Central memory CD8-positive, alpha-beta T cell (primary cell): ENCODE measurements around the gene LRRC72.
"Not testable (repeated sequence)": the region's sequence is repeated elsewhere in the genome, so short reads cannot be mapped to it uniquely, and the experiment has no call there.

Experiments
- ATAC-seq: fragments of 150-1000 bp; cut with Tn5 transposase; replicated peaks from 2 replicates; pipeline ENCODE4 v1.10.0; 2022; ENCODE audit warnings: mild to moderate bottlenecking, moderate FRiP score, moderate number of reproducible peaks; ENCODE audit not compliant: poor library complexity, severe bottlenecking; ENCODE audit errors: extremely low read depth
- DNase-seq, 2 donors: peaks; one replicate each; pipeline ENCODE4 v3.0.0; 2021; ENCODE audit warnings: low spot score in 2 of 2
- H3K27ac Mint-ChIP-seq: one replicate; pipeline ENCODE4 v1.8.0; 2022; ENCODE audit warnings: low read depth, mild to moderate bottlenecking, moderate library complexity, mixed read lengths
- H3K27me3 Mint-ChIP-seq: one replicate; pipeline ENCODE4 v1.8.0; 2022; ENCODE audit warnings: mixed read lengths
- H3K36me3 Mint-ChIP-seq: one replicate; pipeline ENCODE4 v1.8.0; 2022; ENCODE audit warnings: mild to moderate bottlenecking, moderate library complexity, mixed read lengths; ENCODE audit not compliant: insufficient read depth
- H3K4me1 Mint-ChIP-seq: one replicate; pipeline ENCODE4 v1.8.0; 2022; ENCODE audit warnings: mixed read lengths
- H3K4me3 Mint-ChIP-seq: one replicate; pipeline ENCODE4 v1.8.0; 2022; ENCODE audit warnings: mild to moderate bottlenecking, moderate library complexity, mixed read lengths
- H3K9me3 Mint-ChIP-seq: one replicate; pipeline ENCODE4 v1.8.0; 2022; ENCODE audit warnings: mixed read lengths

LRRC72 gene

DNA sequence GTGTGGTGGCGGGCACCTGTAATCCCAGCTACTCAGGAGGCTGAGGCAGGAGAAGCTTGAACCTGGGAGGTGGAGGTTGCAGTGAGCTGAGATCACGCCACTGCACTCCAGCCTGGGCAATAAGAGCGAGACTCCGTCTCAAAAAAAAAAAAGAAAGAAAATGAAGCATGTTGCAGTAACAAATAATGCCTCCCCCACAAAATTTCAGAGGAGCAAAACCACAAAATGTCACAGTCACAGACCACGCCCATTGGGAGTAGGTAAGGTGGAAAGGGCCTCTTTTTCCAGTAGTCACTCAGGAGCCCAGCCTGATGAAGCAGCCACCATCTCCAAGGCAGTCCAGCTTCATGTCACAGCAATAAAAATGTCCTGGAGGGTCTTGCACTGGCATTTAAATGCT is 20.2 kb upstream of the LRRC72 start:
- H3K27me3 Mint-ChIP-seq, result peaks cover 26% of the 10 kb centered on the region
- H3K9me3 Mint-ChIP-seq, H3K27ac Mint-ChIP-seq, DNase-seq, H3K36me3 Mint-ChIP-seq, ATAC-seq, H3K4me1 Mint-ChIP-seq, H3K4me3 Mint-ChIP-seq: not testable (repeated sequence)

DNA sequence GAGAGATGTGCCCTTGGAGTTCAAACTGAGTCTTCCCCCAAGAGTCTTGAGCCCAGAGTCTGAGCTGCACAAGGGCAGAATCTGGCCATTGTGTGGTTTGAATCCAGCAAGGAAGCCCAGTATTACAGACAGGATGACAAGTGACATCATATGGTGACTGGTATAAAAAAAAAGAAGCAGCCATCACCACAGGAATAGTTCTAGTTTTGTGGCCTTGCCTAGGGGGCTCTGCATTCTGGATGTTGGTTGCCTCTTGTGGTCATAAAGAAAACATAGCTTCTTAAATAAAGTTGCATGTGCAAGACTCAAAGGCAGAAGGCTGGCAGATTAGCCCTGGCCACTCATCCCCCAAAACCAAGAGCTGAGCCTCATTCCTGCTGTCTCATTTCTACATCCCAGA is 16.8 kb upstream of the LRRC72 start:
- Mint-ChIP-seq H3K4me1 (no peaks in the 10 kb centered on the region), H3K9me3 (no peaks in the 10 kb centered on the region), H3K27ac (no peak overlapping the region), H3K4me3 (no peak overlapping the region), H3K27me3 (peaks cover 6% of the 10 kb centered on the region), H3K36me3 (peaks cover 2% of the 10 kb centered on the region)
- ATAC-seq (no peak), DNase-seq (no peak)

DNA sequence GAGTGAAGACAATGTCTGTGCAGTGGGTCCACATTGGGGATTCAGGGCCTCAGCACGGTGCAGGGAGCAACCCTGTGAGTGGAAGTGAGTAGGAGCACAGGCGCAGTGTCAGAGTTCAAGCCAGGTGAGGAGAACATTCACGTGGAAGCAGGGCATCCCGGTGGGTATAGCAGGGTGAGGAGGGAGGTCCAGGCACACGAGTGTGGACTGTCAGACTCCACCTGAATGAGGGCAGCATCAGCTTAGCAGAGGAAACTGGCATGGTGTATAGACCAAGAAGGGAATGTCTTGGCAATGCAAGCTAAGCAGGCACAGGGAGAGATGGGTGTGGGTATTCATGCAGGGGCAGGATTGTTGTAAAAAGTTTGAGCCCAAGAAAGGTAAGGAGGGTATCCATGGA is 15.3 kb upstream of the LRRC72 start:
- Mint-ChIP-seq H3K4me1 (no peaks in the 10 kb centered on the region), H3K27ac (no peak overlapping the region), H3K27me3 (peaks cover 6% of the 10 kb centered on the region), H3K4me3 (no peak overlapping the region), H3K9me3 (no peaks in the 10 kb centered on the region), H3K36me3 (peaks cover 2% of the 10 kb centered on the region)
- ATAC-seq (no peak), DNase-seq (no peak)

GRCh38 chr7:16512097-16512496 is 14.5 kb upstream of the LRRC72 start:
- Mint-ChIP-seq H3K27ac (no peak overlapping the region), H3K27me3 (peaks cover 6% of the 10 kb centered on the region)

DNA sequence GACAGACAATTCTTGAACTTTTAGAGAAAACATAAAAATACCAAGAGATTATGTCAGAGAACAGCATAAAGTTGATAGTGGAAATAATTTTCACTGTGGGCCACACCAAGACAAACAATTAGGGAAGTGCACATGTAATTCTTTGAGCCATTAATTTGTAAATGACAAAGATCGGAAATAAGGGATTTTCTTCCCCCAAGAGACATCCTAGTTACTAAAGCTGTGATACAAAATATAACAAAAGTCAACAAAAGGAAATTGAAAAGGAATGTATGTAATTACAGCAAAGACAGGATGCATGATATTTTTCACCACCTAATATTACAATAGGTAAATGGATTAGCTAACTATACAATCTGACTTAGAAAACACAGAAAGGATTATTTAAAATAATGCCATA is 12.4 kb upstream of the LRRC72 start:
- ATAC-seq, result no peak

More at GRCh38 chr7:16512097-16512496, 14.5 kb upstream of the LRRC72 start:
- no peak overlapping the region for H3K4me3 Mint-ChIP-seq
- H3K36me3 Mint-ChIP-seq, result peaks cover 2% of the 10 kb centered on the region
- H3K4me1 Mint-ChIP-seq, result no peaks in the 10 kb centered on the region
- ATAC-seq (no peak), DNase-seq (no peak)
- H3K9me3 Mint-ChIP-seq, result no peaks in the 10 kb centered on the region

DNA sequence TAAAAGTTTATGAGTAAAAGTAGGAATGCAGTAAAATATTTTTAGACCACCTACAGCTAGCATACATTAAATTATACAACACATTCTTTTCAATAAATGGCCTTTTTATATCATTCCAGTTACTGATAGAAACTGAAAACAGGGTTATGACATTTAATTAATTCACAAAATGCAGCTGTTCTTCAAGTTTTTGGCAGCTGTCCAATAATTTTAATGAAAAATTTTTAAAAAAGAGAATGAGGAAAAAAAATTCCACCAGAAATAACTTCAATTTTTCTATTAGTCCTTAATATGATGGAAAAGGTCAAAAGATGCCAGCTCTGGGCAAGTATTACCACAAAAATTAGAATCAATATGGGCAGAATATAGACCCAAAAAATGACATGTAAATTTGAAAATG is 11.9 kb upstream of the LRRC72 start:
- no peak overlapping the region for H3K4me3 Mint-ChIP-seq
- H3K27me3 Mint-ChIP-seq, result no peaks in the 10 kb centered on the region
- H3K9me3 Mint-ChIP-seq, result no peaks in the 10 kb centered on the region
- H3K27ac Mint-ChIP-seq, result no peak overlapping the region
- DNase-seq (no peak), ATAC-seq (no peak)
- no peaks in the 10 kb centered on the region for H3K4me1 Mint-ChIP-seq
- peaks cover 2% of the 10 kb centered on the region for H3K36me3 Mint-ChIP-seq

More for the DNA sequence above, 12.4 kb upstream of the LRRC72 start:
- no peak overlapping the region for H3K27ac Mint-ChIP-seq
- no peaks in the 10 kb centered on the region for H3K9me3 Mint-ChIP-seq
- peaks cover 2% of the 10 kb centered on the region for H3K36me3 Mint-ChIP-seq
- H3K4me3 Mint-ChIP-seq, result no peak overlapping the region
- no peaks in the 10 kb centered on the region for H3K27me3 Mint-ChIP-seq
- no peaks in the 10 kb centered on the region for H3K4me1 Mint-ChIP-seq
- DNase-seq, result no peak

GRCh38 chr7:16515785-16516685 is 10.6 kb upstream of the LRRC72 start:
- no peak overlapping the region for H3K27ac Mint-ChIP-seq
- H3K36me3 Mint-ChIP-seq, result peaks cover 2% of the 10 kb centered on the region
- H3K4me1 Mint-ChIP-seq, result no peaks in the 10 kb centered on the region
- DNase-seq, result no peak
- no peaks in the 10 kb centered on the region for H3K9me3 Mint-ChIP-seq
- no peak overlapping the region for H3K4me3 Mint-ChIP-seq
- H3K27me3 Mint-ChIP-seq, result peaks cover under 1% of the 10 kb centered on the region
- ATAC-seq, result no peak

- H3K4me3 Mint-ChIP-seq, H3K9me3 Mint-ChIP-seq, ATAC-seq, H3K4me1 Mint-ChIP-seq, H3K36me3 Mint-ChIP-seq, H3K27ac Mint-ChIP-seq, DNase-seq: not testable (repeated sequence)
- peaks cover 19% of the 10 kb centered on the region for H3K27me3 Mint-ChIP-seq
These were observed 6.6 kb upstream of the LRRC72 start for GRCh38 chr7:16519985-16520384.

DNA sequence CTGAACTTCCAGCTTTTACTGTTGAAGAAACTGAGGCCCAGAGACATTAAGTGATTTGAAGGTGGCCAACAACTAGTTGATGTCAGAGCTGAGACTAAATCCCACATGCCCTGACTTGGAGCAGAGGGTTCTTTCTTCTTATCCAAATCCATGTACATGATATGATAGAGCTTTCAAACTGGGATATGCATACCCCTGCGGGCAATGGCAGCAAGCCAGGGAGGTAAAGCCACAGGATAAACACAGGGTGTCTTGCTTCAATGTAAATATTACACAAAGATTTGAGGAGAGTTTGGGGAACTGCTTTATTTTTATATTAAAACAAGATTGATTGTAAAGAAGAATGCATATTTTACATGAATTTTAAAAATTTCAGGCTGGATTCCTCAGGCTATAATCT is 2.3 kb upstream of the LRRC72 start:
- Mint-ChIP-seq H3K27me3 (peaks cover 19% of the 10 kb centered on the region), H3K36me3 (no peaks in the 10 kb centered on the region), H3K4me1 (no peaks in the 10 kb centered on the region), H3K27ac (no peak overlapping the region), H3K4me3 (no peak overlapping the region), H3K9me3 (no peaks in the 10 kb centered on the region)
- no peak for ATAC-seq
- no peak for DNase-seq

DNA sequence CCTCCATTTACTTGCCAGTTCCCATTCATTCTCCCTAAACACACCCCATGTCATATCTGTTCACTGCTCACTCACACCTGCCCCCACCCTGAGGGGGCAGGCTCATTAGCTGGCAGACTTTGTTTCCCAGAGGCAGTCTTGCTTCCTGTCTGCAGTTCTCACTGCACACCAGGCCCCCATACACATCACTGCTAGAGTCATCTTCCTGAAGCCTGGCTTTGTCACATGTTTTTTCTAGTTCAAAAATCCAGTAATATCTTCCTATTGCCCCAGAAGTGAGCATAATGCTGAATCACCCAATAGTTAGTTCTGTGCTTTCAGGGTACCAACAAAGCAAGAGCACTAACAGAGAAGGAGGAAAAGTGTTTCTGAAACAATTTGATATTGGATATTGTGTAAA is 1.9 kb downstream of the LRRC72 start:
- Mint-ChIP-seq H3K4me3 (no peak overlapping the region), H3K27me3 (no peaks in the 10 kb centered on the region), H3K27ac (no peak overlapping the region), H3K9me3 (no peaks in the 10 kb centered on the region), H3K36me3 (no peaks in the 10 kb centered on the region), H3K4me1 (no peaks in the 10 kb centered on the region)
- DNase-seq (no peak), ATAC-seq (no peak)

GRCh38 chr7:16529697-16530096 is 3.1 kb downstream of the LRRC72 start:
- H3K9me3 Mint-ChIP-seq, result no peaks in the 10 kb centered on the region
- H3K4me3 Mint-ChIP-seq, result no peak overlapping the region
- no peaks in the 10 kb centered on the region for H3K36me3 Mint-ChIP-seq
- H3K4me1 Mint-ChIP-seq, result no peaks in the 10 kb centered on the region
- no peaks in the 10 kb centered on the region for H3K27me3 Mint-ChIP-seq
- no peak for DNase-seq
- no peak overlapping the region for H3K27ac Mint-ChIP-seq
- ATAC-seq, result no peak

DNA sequence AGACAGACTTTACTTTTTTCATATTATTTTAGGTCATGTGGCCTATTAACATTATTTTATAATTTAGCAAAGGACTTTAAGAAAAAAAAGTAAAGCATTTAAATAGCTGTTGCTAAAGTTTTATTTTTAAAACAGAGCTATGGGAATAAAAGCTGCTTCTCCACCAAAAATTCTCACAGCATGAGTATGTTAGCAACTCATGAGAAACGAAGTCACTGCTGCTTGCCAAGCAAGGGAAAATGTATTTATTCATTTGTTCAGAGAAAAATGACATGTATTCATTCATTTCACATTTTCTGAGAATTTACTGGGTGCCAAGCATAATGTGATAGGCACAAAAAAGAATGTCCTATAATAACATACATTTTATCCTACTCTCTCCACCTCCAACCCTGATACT is 5.1 kb downstream of the LRRC72 start:
- Mint-ChIP-seq H3K36me3 (no peaks in the 10 kb centered on the region), H3K9me3 (no peaks in the 10 kb centered on the region), H3K4me1 (no peaks in the 10 kb centered on the region), H3K27ac (no peak overlapping the region), H3K4me3 (no peak overlapping the region), H3K27me3 (no peaks in the 10 kb centered on the region)
- ATAC-seq, result no peak
- DNase-seq, result no peak

DNA sequence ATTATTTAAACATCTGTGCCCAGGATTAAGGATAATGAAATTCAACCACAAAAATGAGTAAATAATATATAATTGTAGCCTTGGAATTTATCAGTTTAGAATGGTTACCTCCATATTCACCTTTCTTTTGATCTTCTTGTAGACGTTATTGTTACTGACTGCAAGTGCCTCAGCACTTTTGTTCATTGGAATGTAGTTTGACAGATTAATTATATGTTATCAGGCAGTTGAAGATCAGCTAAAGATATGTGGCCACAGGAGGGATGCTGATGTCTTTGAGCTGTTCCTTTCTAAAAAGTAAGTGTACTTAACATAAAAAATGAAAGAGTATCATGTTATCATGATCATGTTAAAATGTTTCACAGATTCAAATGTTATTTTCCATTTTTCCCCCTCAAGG is 5.6 kb downstream of the LRRC72 start:
- no peaks in the 10 kb centered on the region for H3K4me1 Mint-ChIP-seq
- ATAC-seq (no peak), DNase-seq (no peak)
- no peaks in the 10 kb centered on the region for H3K36me3 Mint-ChIP-seq
- no peak overlapping the region for H3K4me3 Mint-ChIP-seq
- H3K9me3 Mint-ChIP-seq, result no peaks in the 10 kb centered on the region
- no peak overlapping the region for H3K27ac Mint-ChIP-seq
- H3K27me3 Mint-ChIP-seq, result no peaks in the 10 kb centered on the region
